Fibroblast of gingiva (primary cell): Measurements from ENCODE around the gene COX11.

Experiments used
- DNase-seq: peaks from one replicate; pipeline ENCODE4 v3.0.0-alpha.2; 2011; ENCODE audit warnings: low read depth

The COX11 gene

GRCh38 chr17:54968262-54968987, at the start of gene COX11, which contains the start of gene STXBP4:
COX11 (minus strand) TSS chr17:54968654; CDS start chr17:54968646, 8 bp downstream.
STXBP4 (plus strand) TSS chr17:54968765; CDS start chr17:54986220, 17,455 bp downstream.
- DNase-seq = peak; percentile 96

- DNase-seq = no peak
Observed at GRCh38 chr17:55005520-55005919, 37.1 kb upstream of the COX11 start.

- no peak for DNase-seq
Observed at GRCh38 chr17:55004484-55004883, 36.0 kb upstream of the COX11 start.

GRCh38 chr17:55002458-55002857, 34.0 kb upstream of the COX11 start:
- no peak for DNase-seq

GRCh38 chr17:54996441-54996840, 28.0 kb upstream of the COX11 start:
- no peak for DNase-seq

- DNase-seq = peak; percentile 29
Observed at GRCh38 chr17:54992797-54993639, 24.6 kb upstream of the COX11 start.

GRCh38 chr17:54991567-54991966, 23.1 kb upstream of the COX11 start:
- no peak for DNase-seq

GRCh38 chr17:54990118-54990517, 21.7 kb upstream of the COX11 start:
- DNase-seq = no peak

- DNase-seq = no peak
Observed at GRCh38 chr17:54985476-54985875, 17.0 kb upstream of the COX11 start.

- DNase-seq = no peak
Observed at GRCh38 chr17:54983260-54983659, 14.8 kb upstream of the COX11 start.

- peak; percentile 92 for DNase-seq
Observed at GRCh38 chr17:54982399-54982798, 13.9 kb upstream of the COX11 start.

- no peak for DNase-seq
Observed at GRCh38 chr17:54980375-54980774, 11.9 kb upstream of the COX11 start.

- DNase-seq = no peak
Observed at GRCh38 chr17:54979657-54980056, 11.2 kb upstream of the COX11 start.

GRCh38 chr17:54977744-54978143, 9.3 kb upstream of the COX11 start:
- no peak for DNase-seq

GRCh38 chr17:54976316-54976715, 7.9 kb upstream of the COX11 start:
- no peak for DNase-seq

- DNase-seq = no peak
Observed at GRCh38 chr17:54974759-54975158, 6.3 kb upstream of the COX11 start.

- no peak for DNase-seq
Observed at GRCh38 chr17:54972406-54973138, 4.1 kb upstream of the COX11 start.

GRCh38 chr17:54971901-54972300, 3.4 kb upstream of the COX11 start:
- no peak for DNase-seq

GRCh38 chr17:54971147-54971546, 2.7 kb upstream of the COX11 start:
- DNase-seq = no peak

GRCh38 chr17:54969658-54970572, 1.5 kb upstream of the COX11 start:
- no peak for DNase-seq

GRCh38 chr17:54968988-54969332, 506 bp upstream of the COX11 start:
- peak; percentile 25 for DNase-seq
